Measurements from ENCODE around the gene TUBB6.
A peak's percentile ranks its signal among the peaks of the same experiment; 100 is the strongest.

The TUBB6 gene

GRCh38 chr18:12307701-12308385 is at the start of gene TUBB6:
TUBB6 (plus strand) TSS chr18:12308241; CDS start chr18:12308293, 52 bp downstream.
- DNase-seq = peak; percentile 64
- Histone ChIP-seq H3K4me3 (ENCODE audit: low read depth, low read length) (peak within 1 kb of the TSS; percentile 86), H3K27me3 (ENCODE audit: insufficient read depth, low read depth, severe bottlenecking) (no peaks in the 10 kb centered on the region), H3K9me3 (ENCODE audit: severe bottlenecking) (peaks cover 8% of the 10 kb centered on the region), H3K27ac (0 out of 2 replicates have a peak within 1 kb of the TSS, but pooled peaks have one; percentile 26), H3K36me3 (peaks cover 22% of the 10 kb centered on the region)
- TF ChIP-seq, protein P1, sequence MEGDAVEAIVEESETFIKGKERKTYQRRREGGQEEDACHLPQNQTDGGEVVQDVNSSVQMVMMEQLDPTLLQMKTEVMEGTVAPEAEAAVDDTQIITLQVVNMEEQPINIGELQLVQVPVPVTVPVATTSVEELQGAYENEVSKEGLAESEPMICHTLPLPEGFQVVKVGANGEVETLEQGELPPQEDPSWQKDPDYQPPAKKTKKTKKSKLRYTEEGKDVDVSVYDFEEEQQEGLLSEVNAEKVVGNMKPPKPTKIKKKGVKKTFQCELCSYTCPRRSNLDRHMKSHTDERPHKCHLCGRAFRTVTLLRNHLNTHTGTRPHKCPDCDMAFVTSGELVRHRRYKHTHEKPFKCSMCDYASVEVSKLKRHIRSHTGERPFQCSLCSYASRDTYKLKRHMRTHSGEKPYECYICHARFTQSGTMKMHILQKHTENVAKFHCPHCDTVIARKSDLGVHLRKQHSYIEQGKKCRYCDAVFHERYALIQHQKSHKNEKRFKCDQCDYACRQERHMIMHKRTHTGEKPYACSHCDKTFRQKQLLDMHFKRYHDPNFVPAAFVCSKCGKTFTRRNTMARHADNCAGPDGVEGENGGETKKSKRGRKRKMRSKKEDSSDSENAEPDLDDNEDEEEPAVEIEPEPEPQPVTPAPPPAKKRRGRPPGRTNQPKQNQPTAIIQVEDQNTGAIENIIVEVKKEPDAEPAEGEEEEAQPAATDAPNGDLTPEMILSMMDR (IDR thresholded peaks at IDR 0.05; ENCODE audit: low read depth, low read length) = no peak

DNA sequence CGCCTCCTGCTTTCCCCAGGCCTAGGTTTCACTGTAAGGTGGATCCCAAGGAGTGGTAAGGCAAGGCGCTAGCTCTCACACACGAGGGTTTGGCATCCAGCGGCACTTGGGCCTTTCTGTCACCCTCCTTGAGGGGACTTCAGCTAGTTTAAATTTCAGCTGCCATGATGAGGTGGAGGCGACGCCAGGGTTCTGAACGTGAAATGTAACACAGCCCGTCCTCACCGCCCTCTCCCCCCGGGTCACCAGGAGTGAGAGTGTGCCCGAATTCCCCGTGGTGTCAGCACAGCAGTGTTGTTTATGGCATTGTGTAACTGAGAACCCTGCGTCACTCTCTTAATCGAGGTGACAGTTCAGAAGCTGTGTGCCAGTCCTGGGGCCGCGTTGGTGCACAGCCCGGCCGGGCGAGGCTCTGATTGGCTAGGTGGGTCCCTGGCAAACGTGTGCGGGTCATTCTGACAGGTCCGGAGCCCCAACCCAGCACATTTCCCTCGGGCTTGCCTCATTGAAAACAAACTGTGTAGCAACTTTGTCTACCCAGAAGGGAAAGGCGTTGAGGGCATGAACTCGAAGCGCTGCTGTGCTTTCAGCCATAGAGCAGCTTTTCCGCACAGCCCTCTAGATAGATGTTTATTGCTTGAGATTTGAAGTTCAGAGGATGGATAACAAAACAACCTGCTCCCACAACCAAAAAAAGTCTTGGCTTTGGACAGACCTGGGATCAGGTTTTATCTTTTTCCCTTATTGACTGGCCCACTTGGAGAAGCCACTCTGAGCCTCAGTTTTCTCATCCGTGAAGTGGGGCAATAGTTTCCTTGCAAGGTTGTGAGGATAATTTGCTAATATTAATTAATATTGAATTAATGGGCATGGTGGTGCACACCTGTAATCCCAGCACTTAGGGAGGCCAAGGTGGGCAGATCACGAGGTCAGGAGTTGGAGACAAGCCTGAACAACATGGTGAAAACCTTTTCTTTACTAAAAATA is 49.0 kb upstream of the TUBB6 start:
- DNase-seq = no peak
- no peaks in the 10 kb centered on the region for H3K36me3 ChIP-seq

DNA sequence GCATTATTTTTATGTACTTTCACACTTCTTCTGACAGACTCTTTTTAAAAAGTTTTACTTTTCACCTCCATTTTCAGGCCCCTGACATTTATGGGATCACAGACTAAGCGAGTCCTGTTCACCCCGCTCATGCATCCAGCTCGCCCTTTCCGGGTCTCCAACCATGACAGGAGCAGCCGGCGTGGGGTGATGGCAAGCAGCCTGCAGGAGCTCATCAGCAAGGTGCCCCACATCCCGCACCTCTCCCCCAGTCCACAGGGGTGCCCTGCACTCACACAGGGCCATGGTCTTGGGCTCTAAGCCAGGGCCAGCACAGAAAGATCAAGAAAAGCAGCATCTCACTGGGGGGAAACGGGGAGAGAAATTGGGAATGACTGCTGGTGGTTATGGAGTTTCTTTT is 45.3 kb upstream of the TUBB6 start:
- Histone ChIP-seq H3K27ac (no peak overlapping the region), H3K27me3 (ENCODE audit: insufficient read depth, low read depth, severe bottlenecking) (no peaks in the 10 kb centered on the region), H3K4me3 (ENCODE audit: low read depth, low read length) (no peak overlapping the region), H3K36me3 (no peaks in the 10 kb centered on the region), H3K9me3 (ENCODE audit: severe bottlenecking) (no peaks in the 10 kb centered on the region)
- TF ChIP-seq, protein P1 (IDR thresholded peaks at IDR 0.05; ENCODE audit: low read depth, low read length) = no peak
- no peak for DNase-seq

More for the DNA sequence above, 49.0 kb upstream of the TUBB6 start:
- H3K27me3 ChIP-seq (ENCODE audit: insufficient read depth, low read depth, severe bottlenecking) = no peaks in the 10 kb centered on the region
- TF ChIP-seq, protein P1 (IDR thresholded peaks at IDR 0.05; ENCODE audit: low read depth, low read length) = no peak
- H3K27ac ChIP-seq = no peak overlapping the region
- no peak overlapping the region for H3K4me3 ChIP-seq (ENCODE audit: low read depth, low read length)
- no peaks in the 10 kb centered on the region for H3K9me3 ChIP-seq (ENCODE audit: severe bottlenecking)

- TF ChIP-seq, protein P1 (IDR thresholded peaks at IDR 0.05; ENCODE audit: low read depth, low read length) = no peak
- no peaks in the 10 kb centered on the region for H3K27me3 ChIP-seq (ENCODE audit: insufficient read depth, low read depth, severe bottlenecking)
- no peaks in the 10 kb centered on the region for H3K36me3 ChIP-seq
- no peak for DNase-seq
- no peak overlapping the region for H3K27ac ChIP-seq
- H3K9me3 ChIP-seq (ENCODE audit: severe bottlenecking) = no peaks in the 10 kb centered on the region
- no peak overlapping the region for H3K4me3 ChIP-seq (ENCODE audit: low read depth, low read length)
Observed at GRCh38 chr18:12264864-12265263, 43.2 kb upstream of the TUBB6 start.

DNA sequence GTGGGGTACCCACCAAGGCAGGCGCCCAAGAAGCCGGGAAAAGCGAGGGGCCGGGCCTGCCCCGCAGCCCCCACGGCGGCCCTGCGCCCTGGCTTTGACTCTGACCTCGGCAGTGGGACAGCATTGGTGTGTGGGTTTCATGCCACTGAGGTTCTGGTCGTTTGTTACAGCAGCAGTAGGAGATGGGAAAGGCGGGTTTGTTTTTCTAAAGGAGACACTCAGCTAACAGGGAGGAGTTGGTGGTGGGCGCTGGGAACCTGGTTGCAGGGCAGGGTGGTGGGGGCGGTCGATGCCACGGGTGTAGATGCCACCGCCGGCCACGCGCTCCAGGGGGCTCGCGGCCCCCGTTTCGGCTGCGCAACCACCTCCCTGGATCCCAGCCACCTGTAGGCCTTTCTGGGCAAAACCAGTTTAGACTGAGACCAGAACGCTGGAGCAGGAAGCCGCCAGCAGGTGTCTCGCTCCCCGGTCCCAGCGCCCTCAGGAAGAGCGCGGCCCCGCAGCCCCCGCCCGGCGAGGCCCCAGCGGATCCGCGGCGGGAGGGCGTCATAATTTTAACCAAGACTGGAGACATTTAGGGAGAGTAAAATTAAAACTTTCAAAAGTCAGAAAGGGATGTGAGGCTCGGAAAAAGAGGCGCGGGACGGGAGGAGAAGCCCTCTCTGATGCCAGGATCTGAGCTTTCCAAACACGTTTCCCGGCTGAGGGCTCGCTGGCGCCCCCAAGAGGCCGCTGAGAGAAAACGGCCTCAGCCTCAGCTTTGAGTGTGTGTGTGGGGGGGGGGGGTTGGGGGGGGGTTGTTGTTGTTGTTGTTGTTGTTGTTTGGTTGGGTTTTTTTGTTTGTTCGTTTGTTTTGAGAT is 36.4 kb upstream of the TUBB6 start:
- peak; percentile 86 for DNase-seq
- H3K27me3 ChIP-seq (ENCODE audit: insufficient read depth, low read depth, severe bottlenecking) = no peaks in the 10 kb centered on the region
- peak overlapping the region; percentile 60 for H3K4me3 ChIP-seq (ENCODE audit: low read depth, low read length)
- peak overlapping the region; percentile 90 for H3K27ac ChIP-seq
- no peaks in the 10 kb centered on the region for H3K36me3 ChIP-seq
- H3K9me3 ChIP-seq (ENCODE audit: severe bottlenecking) = no peaks in the 10 kb centered on the region
- TF ChIP-seq, protein P1 (IDR thresholded peaks at IDR 0.05; ENCODE audit: low read depth, low read length) = peak; percentile 65

Measured in WERI-Rb-1 (cell line).